GM12874 (cell line): ENCODE measurements around the gene MARK2.

Experiments used
- CTCF ChIP-seq: IDR thresholded peaks from 2 replicates; pipeline ENCODE4 v1.5.1; 2011; ENCODE audit warnings: low read depth, mild to moderate bottlenecking, control low read depth, low read length, moderate library complexity; ENCODE audit not compliant: insufficient read depth

The MARK2 gene

GRCh38 chr11:63838678-63839507, at the start of gene MARK2:
MARK2 (plus strand) TSS chr11:63839110; CDS start chr11:63839507, 397 bp downstream.
- no peak for TF ChIP-seq CTCF

GRCh38 chr11:63791495-63792167, 47.3 kb upstream of the MARK2 start:
- no peak for TF ChIP-seq CTCF

- TF ChIP-seq CTCF, result no peak
These were observed 45.7 kb upstream of the MARK2 start for GRCh38 chr11:63793161-63793560.

- TF ChIP-seq CTCF, result no peak
These were observed 43.8 kb upstream of the MARK2 start for GRCh38 chr11:63795066-63795465.

- TF ChIP-seq CTCF, result no peak
These were observed 38.0 kb upstream of the MARK2 start for GRCh38 chr11:63800921-63801320.

- no peak for TF ChIP-seq CTCF
These were observed 36.1 kb upstream of the MARK2 start for GRCh38 chr11:63802637-63803414.

- TF ChIP-seq CTCF, result no peak
These were observed 34.7 kb upstream of the MARK2 start for GRCh38 chr11:63804259-63804658.
